ENCODE measurements around the gene NKIRAS2. TPM values are rescaled to one million over a fixed set of nuclear protein-coding genes. Genes with fewer than 3 reads are reported as not detected.

NKIRAS2 gene
- total RNA-seq (2014; rRNA removed; shearing (Covaris generic)) = 23.9 and 36.9 TPM in 2 replicates

DNA sequence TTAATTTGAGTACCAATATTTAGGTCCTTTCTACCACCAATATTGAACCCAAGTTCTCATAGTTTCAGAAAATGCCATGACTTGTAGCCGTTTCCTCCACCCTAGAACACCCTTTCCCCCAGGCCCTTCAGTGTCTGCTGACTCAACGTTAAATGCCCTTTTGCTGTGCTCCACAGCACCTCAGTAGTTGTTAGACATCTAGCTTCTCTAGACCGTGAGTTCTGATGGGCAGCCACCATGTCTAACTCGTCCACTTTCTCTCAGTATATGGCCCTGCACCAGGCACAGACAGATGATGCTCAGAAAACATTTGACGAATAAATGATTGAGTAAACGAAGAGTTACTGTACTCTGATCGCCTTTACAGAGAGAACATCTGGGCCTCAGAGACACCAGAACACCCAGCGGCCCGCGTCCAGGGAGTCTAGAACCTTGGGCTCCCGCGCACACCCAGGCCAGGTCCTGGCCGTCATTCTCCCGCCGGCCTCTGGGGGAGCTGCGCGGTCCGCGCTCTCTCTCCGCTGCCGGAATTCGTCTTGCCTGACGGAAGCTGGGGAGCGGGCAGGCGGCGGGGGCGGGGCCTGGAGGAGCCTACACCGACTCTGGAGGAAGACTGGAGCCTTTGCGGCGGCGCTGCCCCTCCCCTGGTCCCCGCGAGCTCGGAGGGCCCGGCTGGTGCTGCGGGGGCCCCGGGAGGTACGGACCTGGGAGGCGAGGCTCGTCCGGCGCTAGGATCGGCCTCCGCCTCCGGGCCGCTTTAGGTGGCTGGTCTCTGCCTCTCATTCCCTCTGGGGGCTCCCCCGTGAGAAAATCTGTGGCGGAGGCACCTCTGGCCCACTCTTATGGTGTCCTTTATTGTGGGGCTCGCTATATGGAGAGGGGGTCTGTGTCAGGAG, at the start of gene NKIRAS2:
TSS of gene NKIRAS2 (plus strand) at position 582 of the 896 bp plus-strand sequence. CDS start 1,488 bp downstream, outside the sequence.
- DNase-seq (ENCODE audit: low spot score) = peak; percentile 82

DNA sequence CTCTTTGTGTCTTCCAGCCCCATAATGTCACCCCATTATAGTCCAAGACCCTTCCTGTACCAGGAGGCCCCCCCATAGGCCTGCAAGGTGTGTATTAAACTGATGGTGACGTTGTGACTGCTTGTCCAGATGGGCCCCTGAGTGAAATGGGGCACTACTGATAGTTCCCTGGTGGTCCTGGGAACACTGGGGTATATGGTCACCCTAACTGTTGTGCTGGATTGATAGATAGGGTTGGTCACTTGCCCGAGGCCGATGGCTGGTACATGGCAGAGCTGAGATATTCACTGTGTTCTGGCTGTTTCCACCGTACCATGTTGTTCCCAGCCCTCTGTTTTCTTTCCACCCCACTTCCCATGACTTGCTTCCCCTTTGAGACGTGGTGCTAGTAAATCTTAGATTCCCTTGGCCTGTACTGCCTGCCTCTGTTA, 49.0 kb upstream of the NKIRAS2 start:
- DNase-seq (ENCODE audit: low spot score) = no peak

DNA sequence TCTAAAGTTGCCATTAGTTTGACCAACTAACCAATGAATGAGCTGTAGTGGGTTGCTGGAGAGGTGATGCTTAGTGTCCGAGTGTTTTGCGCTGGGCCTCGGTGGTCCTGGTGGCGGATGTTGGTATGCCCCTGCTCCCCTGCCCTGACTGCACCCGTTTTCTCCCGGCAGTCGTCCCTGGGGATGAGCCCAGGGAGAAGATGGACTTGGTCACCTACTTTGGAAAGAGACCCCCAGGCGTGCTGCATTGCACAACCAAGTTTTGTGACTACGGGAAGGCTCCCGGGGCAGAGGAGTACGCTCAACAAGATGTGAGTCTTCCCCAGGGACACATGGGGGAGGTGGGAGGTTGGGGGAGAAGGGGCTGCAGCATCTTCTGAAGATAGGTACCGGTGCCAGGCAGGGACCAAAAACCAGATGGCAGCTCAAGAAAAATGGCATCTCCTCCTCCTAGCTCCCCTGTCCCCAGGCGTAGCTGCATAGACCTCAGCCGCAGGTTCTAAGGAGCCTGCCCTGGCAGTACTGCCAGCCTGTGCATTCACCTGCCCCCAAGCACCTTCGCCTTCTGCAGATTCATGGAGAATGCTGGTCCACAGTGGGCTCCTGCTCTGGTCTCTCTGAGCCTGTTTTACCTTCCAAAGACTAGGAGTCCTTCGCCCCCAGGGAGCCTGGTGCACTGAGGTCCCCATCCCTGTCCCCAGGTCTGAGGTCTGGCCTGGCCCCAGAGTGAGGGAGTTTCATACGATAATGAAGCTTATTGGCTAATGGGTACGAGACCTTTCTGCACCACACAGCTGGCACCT, 48.0 kb upstream of the NKIRAS2 start:
- no peak for DNase-seq (ENCODE audit: low spot score)

DNA sequence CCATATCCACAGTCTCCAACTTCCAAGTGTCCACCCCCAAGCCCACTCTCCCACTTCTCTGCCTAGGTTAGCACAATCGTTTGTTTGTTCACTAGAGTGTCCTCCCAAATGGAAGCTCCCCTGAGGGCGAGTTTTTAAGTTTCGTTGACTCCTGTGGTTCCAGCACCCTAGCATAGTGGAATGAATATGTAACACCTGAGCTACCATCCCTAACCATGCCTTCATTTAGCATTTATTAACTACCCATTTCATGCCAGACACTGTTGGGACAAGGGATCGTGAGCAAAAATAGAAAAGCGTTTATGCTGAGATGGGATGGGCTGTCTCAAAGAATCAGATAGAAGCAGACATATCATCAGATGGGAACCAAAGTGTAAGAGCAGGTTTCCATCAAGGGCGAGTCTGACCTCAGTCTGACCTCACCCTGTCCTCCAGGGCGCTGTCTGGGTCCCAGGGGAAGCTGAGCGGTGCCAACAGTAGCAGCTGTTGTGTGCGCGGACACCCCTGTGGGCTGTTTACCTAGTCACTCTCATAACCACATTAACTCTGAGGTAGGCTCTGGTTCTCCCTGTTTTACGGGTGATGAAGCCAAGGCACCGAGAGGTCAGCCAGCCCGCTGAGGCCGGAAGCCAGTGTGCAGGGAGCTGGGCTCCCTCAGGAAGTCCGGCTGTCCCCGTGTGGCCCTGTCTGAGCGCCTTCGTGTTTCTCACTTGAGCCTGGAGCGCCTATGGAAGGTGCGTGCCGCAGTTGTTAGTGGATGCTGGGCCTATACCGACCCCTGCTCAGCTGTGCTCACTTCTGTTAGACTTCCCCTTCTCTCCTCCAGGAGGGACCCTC, 47.1 kb upstream of the NKIRAS2 start:
- DNase-seq (ENCODE audit: low spot score) = no peak

DNA sequence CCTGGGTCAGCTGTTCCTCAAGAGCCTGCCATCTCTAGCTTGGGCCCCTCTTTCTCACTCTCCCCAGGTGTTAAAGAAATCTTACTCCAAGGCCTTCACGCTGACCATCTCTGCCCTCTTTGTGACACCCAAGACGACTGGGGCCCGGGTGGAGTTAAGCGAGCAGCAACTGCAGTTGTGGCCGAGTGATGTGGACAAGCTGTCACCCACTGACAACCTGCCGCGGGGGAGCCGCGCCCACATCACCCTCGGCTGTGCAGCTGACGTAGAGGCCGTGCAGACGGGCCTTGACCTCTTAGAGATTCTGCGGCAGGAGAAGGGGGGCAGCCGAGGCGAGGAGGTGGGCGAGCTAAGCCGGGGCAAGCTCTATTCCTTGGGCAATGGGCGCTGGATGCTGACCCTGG, 46.5 kb upstream of the NKIRAS2 start:
- no peak for DNase-seq (ENCODE audit: low spot score)

DNA sequence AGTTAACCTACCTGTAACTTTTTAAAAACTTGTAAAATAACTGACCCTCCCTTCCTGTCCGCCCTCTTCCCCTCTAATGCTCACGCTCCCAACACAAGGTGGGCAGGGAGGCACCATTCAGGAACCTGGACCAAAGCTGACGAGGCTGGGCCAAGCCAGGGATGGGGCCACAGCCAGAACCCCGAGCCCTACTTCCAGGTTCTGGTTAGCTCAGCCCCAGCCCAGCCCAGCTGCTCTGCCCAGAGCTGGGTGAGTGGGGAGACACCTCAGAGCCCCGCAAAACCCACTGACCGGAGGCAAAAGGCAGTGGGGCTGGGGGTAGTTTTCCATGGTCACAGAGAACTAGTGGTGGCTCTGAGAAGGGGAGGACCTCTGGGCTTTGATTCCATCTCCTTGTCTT, 45.9 kb upstream of the NKIRAS2 start:
- no peak for DNase-seq (ENCODE audit: low spot score)

- no peak for DNase-seq (ENCODE audit: low spot score)
These were observed 45.2 kb upstream of the NKIRAS2 start for GRCh38 chr17:41974658-41975057.

DNA sequence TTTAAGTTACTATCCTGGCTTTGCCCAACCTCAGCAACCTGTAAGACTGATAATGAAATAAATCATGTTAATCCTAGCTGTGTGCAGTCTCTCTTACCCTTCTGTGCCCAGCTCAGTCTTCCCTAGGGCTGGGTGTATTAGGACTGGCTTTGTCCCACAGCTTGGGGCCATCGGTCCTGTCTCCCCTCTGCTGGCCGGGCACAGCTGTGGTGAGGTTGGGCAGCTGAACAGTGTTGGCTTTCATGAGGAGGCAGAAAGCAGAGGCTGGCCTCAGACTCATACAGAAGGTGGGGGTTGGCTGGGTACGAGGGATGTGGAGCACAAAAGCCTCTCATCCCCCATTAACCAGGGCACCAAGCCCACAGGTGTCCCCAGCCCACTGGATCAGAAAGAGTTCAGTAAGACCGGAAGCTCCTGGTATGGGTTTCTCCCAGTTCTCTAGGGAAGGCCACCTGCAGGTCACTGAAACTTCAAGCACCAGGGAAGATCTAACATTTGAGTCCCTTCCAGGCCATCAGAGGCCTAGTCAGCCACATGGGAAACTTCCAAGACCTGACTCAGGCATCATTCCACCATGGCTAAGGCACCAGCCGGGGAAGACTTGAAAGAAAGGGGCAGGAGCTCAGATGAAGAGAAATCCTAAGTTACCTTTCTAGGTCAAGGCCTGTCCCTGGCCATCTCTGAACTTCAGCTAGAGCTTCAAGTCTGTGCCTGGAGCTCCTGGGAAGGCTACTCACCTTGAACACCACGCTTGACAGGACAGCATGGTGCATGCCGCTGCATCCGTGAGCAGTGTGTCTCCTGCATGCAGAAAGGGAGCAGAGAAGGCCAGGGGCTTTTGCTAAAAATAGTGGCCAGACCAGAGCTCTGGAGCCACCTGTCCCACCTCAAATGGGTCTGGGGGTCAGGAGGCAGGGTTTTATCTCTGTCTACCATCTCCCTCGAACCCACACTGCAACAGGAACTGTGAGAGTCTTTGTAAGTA, 44.5 kb upstream of the NKIRAS2 start:
- DNase-seq (ENCODE audit: low spot score) = no peak

DNA sequence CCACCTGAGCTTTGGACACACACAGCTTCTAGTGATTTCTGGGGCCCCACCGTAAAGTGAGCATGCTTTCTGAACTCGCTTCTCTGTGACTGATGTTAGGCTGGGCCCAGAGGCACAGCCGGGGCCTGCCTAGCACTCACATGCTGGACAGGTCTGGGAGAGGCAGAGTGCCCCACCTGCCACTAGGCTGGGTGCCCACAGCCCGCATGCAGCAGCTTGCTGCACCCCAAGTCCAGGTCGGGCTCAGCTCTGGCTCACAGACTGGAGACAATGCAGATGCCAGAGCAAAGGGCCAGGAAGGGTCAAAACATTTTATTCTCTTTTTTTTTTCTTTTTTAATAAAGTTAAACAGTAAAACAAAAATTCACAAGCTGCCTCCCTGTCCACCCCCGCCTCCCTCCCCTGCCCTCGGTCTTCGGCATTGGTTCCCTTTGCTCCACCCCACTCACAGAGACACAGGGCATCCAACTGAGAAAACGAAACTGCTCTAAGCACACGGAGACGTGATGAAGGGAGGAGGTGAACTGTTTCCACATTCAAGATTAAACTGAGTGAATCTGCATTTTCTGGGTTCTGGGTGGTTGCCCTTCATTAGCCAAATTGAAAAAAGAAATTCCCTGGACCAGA, 43.6 kb upstream of the NKIRAS2 start:
- DNase-seq (ENCODE audit: low spot score) = no peak

GRCh38 chr17:41977991-41978390, 41.9 kb upstream of the NKIRAS2 start:
- no peak for DNase-seq (ENCODE audit: low spot score)

GRCh38 chr17:41982026-41982760, 37.7 kb upstream of the NKIRAS2 start:
- DNase-seq (ENCODE audit: low spot score) = no peak

DNA sequence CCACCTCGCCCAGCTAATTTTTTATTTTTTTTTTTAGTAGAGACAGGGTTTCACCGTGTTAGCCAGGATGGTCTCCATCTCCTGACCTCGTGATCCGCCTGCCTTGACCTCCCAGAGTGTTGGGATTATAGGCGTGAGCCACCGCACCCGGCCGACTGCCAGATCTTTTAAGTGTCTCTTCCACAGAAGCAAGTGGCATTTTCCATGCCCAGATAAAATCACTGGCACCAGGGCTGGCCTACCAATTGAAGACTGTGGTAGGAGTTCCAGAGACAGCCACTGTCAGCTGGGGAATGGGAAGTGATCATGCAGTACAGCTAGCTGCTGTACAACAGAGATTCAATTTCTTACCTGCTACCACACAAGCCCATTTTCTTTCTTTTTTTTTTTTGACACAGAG, 35.4 kb upstream of the NKIRAS2 start:
- no peak for DNase-seq (ENCODE audit: low spot score)

DNA sequence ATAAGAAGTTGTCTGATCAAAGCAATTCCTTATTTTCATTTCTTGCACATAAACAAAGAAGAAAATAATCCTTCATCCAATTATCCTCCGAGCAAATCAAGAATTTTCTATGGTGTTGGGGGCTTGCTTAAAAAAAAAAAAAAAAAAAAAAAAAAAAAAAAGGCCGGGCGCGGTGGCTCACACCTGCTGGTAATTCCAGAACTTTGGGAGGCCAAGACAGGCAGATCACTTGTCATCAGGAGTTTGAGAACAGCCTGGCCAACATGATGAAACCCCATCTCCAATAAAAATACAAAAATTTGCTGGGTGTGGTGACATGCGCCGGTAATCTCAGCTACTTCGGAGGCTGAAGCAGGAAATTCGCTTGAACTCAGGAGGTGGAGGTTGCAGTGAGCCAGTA, 34.0 kb upstream of the NKIRAS2 start:
- no peak for DNase-seq (ENCODE audit: low spot score)

DNA sequence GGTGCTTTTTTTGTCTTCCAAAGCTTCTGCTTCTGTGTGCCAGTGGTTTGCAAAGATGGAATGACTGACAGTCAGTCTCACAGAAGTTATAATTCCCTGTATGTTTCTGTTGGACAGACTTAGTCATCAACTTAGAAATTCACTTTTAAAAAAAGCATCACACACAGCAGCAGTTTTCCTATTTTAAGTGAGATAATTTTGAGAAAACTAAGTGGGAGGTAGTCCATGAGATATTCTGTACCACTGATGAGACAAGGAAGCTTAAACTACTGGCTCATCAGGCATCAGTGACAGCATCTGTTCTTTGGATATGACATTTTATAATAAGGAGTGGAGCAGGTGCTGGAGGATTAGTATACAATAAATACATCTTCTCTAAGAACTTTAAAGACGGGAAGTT, 33.3 kb upstream of the NKIRAS2 start:
- DNase-seq (ENCODE audit: low spot score) = no peak

DNA sequence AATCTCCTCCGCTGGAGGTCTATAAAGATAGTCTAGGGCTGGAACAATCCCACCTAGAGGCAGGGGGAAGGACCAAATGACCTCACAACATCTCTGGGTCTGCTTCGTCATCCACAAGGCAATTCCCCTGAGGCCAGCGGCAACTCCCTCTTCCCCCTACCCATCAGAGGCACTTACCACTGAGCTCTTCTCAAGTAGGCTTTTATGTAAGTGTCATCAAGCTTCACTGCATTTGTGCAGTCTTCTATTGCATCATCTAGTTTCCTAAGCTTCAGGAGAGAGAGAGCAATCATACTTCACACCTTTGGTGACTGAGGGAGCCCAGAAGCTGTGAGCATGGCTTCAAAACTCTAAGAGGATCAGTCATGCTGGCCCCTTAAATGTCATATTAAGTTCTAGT, 32.2 kb upstream of the NKIRAS2 start:
- no peak for DNase-seq (ENCODE audit: low spot score)

DNA sequence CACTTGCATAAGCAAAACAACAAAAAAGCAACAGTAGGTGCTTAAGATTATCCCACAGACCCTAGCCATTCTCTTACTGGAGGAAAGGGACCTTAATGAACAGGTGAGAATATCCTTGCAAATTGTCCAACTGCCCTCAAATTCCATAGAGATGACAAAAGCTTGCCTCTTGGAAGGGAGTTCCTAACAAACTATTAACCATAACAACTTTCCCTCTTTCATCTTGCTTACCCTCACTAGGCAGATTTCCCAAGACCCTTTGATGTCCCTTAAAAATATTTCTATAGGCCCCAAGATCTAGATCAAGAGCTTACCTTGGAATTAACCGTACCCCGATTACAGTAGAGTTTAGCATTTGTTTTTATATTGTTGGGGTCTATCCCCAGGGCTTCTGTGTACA, 31.5 kb upstream of the NKIRAS2 start:
- DNase-seq (ENCODE audit: low spot score) = no peak

- DNase-seq (ENCODE audit: low spot score) = no peak
These were observed 30.0 kb upstream of the NKIRAS2 start for GRCh38 chr17:41989702-41990419.

GRCh38 chr17:41992576-41992975, 27.3 kb upstream of the NKIRAS2 start:
- DNase-seq (ENCODE audit: low spot score) = no peak

GRCh38 chr17:41996855-41997164, 23.1 kb upstream of the NKIRAS2 start:
- no peak for DNase-seq (ENCODE audit: low spot score)

Data from H4 (cell line).